22Rv1 (cell line): ENCODE data around the gene TLX1.

Experiments
- CTCF ChIP-seq: fragments of 450-650 bp; IDR thresholded peaks from 2 replicates; pipeline ENCODE4 v1.5.1; 2017; ENCODE audit warnings: mild to moderate bottlenecking
- ZFX ChIP-seq: fragments of 450-650 bp; IDR thresholded peaks from 2 replicates; pipeline ENCODE4 v1.6.1; 2017; ENCODE audit warnings: antibody characterized with exemption, borderline replicate concordance

GRCh38 chr10:101087376-101087775 is 43.7 kb upstream of the TLX1 start:
- TF ChIP-seq CTCF (no peak), ZFX (no peak)
